SK-N-SH treated with all-trans-retinoic acid at 6 μM for 48 hours (cell line): ENCODE data around the gene SH3D19.

Source experiments
- ATAC-seq: fragments of 200-7000 bp; cut with Tn5 transposase; 3 replicates; pipeline ENCODE4 v1.9.1; 2020; ENCODE audit warnings: mild to moderate bottlenecking, moderate library complexity
- BACH2 ChIP-seq: fragments of 250-450 bp; sonication (Bioruptor Pico); IDR thresholded peaks from 2 replicates; pipeline ENCODE4 v1.9.0; 2021; ENCODE audit warnings: mild to moderate bottlenecking, borderline replicate concordance
- CREB5 ChIP-seq: fragments of 250-450 bp; sonication (Bioruptor Pico); IDR thresholded peaks from 2 replicates; pipeline ENCODE4 v1.5.1; 2020; ENCODE audit warnings: low read depth, mild to moderate bottlenecking, moderate library complexity
- CSRNP3 ChIP-seq: fragments of 250-450 bp; sonication (Bioruptor Pico); IDR thresholded peaks from 2 replicates; pipeline ENCODE4 v1.5.1; 2021; ENCODE audit warnings: mild to moderate bottlenecking, moderate library complexity
- ESRRG ChIP-seq: fragments of 250-450 bp; sonication (Bioruptor Pico); IDR thresholded peaks from 2 replicates; pipeline ENCODE4 v1.6.1; 2021; ENCODE audit warnings: mild to moderate bottlenecking
- GLIS3 ChIP-seq: fragments of 250-450 bp; sonication (Bioruptor Pico); IDR thresholded peaks from 2 replicates; pipeline ENCODE4 v1.5.0; 2020; ENCODE audit warnings: mild to moderate bottlenecking, moderate library complexity
- ISL1 ChIP-seq: fragments of 250-450 bp; sonication (Bioruptor Pico); IDR thresholded peaks from 2 replicates; pipeline ENCODE4 v2.1.2; 2022; ENCODE audit warnings: mild to moderate bottlenecking, moderate library complexity
- OSR1 ChIP-seq: fragments of 250-450 bp; sonication (Bioruptor Pico); IDR thresholded peaks from 2 replicates; pipeline ENCODE4 v1.8.0; 2022; ENCODE audit warnings: moderate library complexity, mild to moderate bottlenecking, inconsistent platforms
- PATZ1 ChIP-seq: fragments of 250-450 bp; sonication (Bioruptor Pico); IDR thresholded peaks from 2 replicates; pipeline ENCODE4 v1.8.0; 2020; ENCODE audit warnings: mild to moderate bottlenecking, moderate library complexity, borderline replicate concordance
- POU6F1 ChIP-seq: fragments of 250-450 bp; sonication (Bioruptor Pico); IDR thresholded peaks from 2 replicates; pipeline ENCODE4 v1.8.0; 2021; ENCODE audit warnings: low read depth, mild to moderate bottlenecking, moderate library complexity, borderline replicate concordance
- PPARA ChIP-seq: fragments of 250-450 bp; sonication (Bioruptor Pico); IDR thresholded peaks from 2 replicates; pipeline ENCODE4 v1.5.0; 2020; ENCODE audit warnings: mild to moderate bottlenecking, borderline replicate concordance
- SNAI2 ChIP-seq: fragments of 250-450 bp; sonication (Bioruptor Pico); IDR thresholded peaks from 2 replicates; pipeline ENCODE4 v1.5.0; 2020; ENCODE audit warnings: mild to moderate bottlenecking, moderate library complexity
- TCF4 ChIP-seq: fragments of 250-450 bp; sonication (Bioruptor Pico); IDR thresholded peaks from 2 replicates; pipeline ENCODE4 v1.8.0; 2021; ENCODE audit warnings: mild to moderate bottlenecking, moderate library complexity, borderline replicate concordance
- TOX ChIP-seq: fragments of 250-450 bp; sonication (Bioruptor Pico); IDR thresholded peaks from 2 replicates; pipeline ENCODE4 v1.8.0; 2021; ENCODE audit warnings: mild to moderate bottlenecking, moderate library complexity, borderline replicate concordance
- TSHZ2 ChIP-seq: fragments of 250-450 bp; sonication (Bioruptor Pico); IDR thresholded peaks from 2 replicates; pipeline ENCODE4 v1.5.0; 2020; ENCODE audit warnings: mild to moderate bottlenecking, moderate library complexity
- ZC3H10 ChIP-seq: fragments of 250-450 bp; sonication (Bioruptor Pico); IDR thresholded peaks from 2 replicates; pipeline ENCODE4 v1.5.1; 2021; ENCODE audit warnings: mild to moderate bottlenecking, moderate library complexity
- ZFP30 ChIP-seq: fragments of 450-650 bp; formaldehyde crosslinking; IDR thresholded peaks from 2 replicates; pipeline ENCODE4 v1.5.0; 2022; ENCODE audit warnings: mild to moderate bottlenecking, moderate library complexity
- ZNF565 ChIP-seq: fragments of 450-650 bp; formaldehyde crosslinking; conservative IDR thresholded peaks from 2 replicates; pipeline ENCODE4 v1.5.0; 2020; ENCODE audit warnings: low read depth, mild to moderate bottlenecking, moderate library complexity
- ZNF70 ChIP-seq: fragments of 450-650 bp; formaldehyde crosslinking; IDR thresholded peaks from 2 replicates; pipeline ENCODE4 v1.5.0; 2020; ENCODE audit warnings: mild to moderate bottlenecking, moderate library complexity
- ZNF8 ChIP-seq: fragments of 450-650 bp; formaldehyde crosslinking; IDR thresholded peaks from 2 replicates; pipeline ENCODE4 v1.5.0; 2020; ENCODE audit warnings: mild to moderate bottlenecking, moderate library complexity

Gene SH3D19

GRCh38 chr4:151093203-151093602 is 232.2 kb downstream of the SH3D19 start:
- no peak for ATAC-seq
- TF ChIP-seq GLIS3 (CRISPR knock-in tag) (no peak), BACH2 (CRISPR knock-in tag) (no peak), CSRNP3 (CRISPR knock-in tag) (no peak), ZNF8 (CRISPR knock-in tag) (no peak), TSHZ2 (no peak), ZNF70 (CRISPR knock-in tag) (no peak), CREB5 (CRISPR knock-in tag) (no peak)
- TF ChIP-seq, all 23 proteins: peak for 0

GRCh38 chr4:151092488-151092887 is 232.9 kb downstream of the SH3D19 start:
- TF ChIP-seq PPARA (no peak), TCF4 (CRISPR knock-in tag) (no peak), ZC3H10 (CRISPR knock-in tag) (no peak), SNAI2 (CRISPR knock-in tag) (no peak), BACH2 (CRISPR knock-in tag) (no peak), TSHZ2 (no peak), ZNF70 (CRISPR knock-in tag) (no peak)
- TF ChIP-seq, all 23 proteins: peak for 0
- ATAC-seq: no peak

GRCh38 chr4:151091047-151091446 is 234.4 kb downstream of the SH3D19 start:
- no peak for ATAC-seq
- TF ChIP-seq PPARA (no peak), SNAI2 (CRISPR knock-in tag) (no peak), ZNF565 (CRISPR knock-in tag) (no peak), ESRRG (CRISPR knock-in tag) (no peak), CSRNP3 (CRISPR knock-in tag) (no peak), TCF4 (CRISPR knock-in tag) (no peak), CREB5 (CRISPR knock-in tag) (no peak), BACH2 (CRISPR knock-in tag) (no peak), ISL1 (CRISPR knock-in tag) (no peak), GLIS3 (CRISPR knock-in tag) (no peak), ZNF8 (CRISPR knock-in tag) (no peak), POU6F1 (CRISPR knock-in tag) (no peak), ZC3H10 (CRISPR knock-in tag) (no peak), TOX (no peak), ZFP30 (no peak), PATZ1 (CRISPR knock-in tag) (no peak), OSR1 (CRISPR knock-in tag) (no peak)
- TF ChIP-seq, all 23 proteins: peak for 0
